Superior temporal gyrus (tissue), 1 donor: ENCODE measurements around the gene BCR.

Experiments used
- DNase-seq: peaks from one replicate; pipeline ENCODE4 v3.0.0-alpha.2; 2016; ENCODE audit errors: extremely low spot score

Gene BCR

GRCh38 chr22:23217171-23218052 lies 37.1 kb downstream of the BCR start:
- no peak for DNase-seq

- DNase-seq, result no peak
These were observed 38.0 kb downstream of the BCR start for GRCh38 chr22:23218053-23218866.

GRCh38 chr22:23218867-23219251 lies 38.5 kb downstream of the BCR start:
- no peak for DNase-seq

- DNase-seq, result no peak
These were observed 39.0 kb downstream of the BCR start for GRCh38 chr22:23219317-23219716.

- DNase-seq, result no peak
These were observed 39.6 kb downstream of the BCR start for GRCh38 chr22:23219822-23220484.

GRCh38 chr22:23220485-23221350 lies 40.4 kb downstream of the BCR start:
- no peak for DNase-seq

GRCh38 chr22:23221351-23221804 lies 41.1 kb downstream of the BCR start:
- no peak for DNase-seq

- DNase-seq, result no peak
These were observed 41.9 kb downstream of the BCR start for GRCh38 chr22:23222033-23222792.

GRCh38 chr22:23222793-23223568 lies 42.7 kb downstream of the BCR start:
- DNase-seq, result no peak

- DNase-seq, result no peak
These were observed 43.4 kb downstream of the BCR start for GRCh38 chr22:23223569-23224317.

GRCh38 chr22:23224846-23225245 lies 44.5 kb downstream of the BCR start:
- no peak for DNase-seq

GRCh38 chr22:23225337-23225723 lies 45.0 kb downstream of the BCR start:
- no peak for DNase-seq

GRCh38 chr22:23225724-23226496 lies 45.6 kb downstream of the BCR start:
- DNase-seq, result no peak

GRCh38 chr22:23226497-23226850 lies 46.2 kb downstream of the BCR start:
- DNase-seq, result no peak

GRCh38 chr22:23227380-23227779 lies 47.1 kb downstream of the BCR start:
- no peak for DNase-seq

- no peak for DNase-seq
These were observed 48.2 kb downstream of the BCR start for GRCh38 chr22:23228503-23228902.

- no peak for DNase-seq
These were observed 49.3 kb downstream of the BCR start for GRCh38 chr22:23229646-23230045.

- DNase-seq, result no peak
These were observed 50.2 kb downstream of the BCR start for GRCh38 chr22:23230348-23231068.
